A549 treated with GW870086 at 1 μM for 4 hours (cell line): ENCODE data around the gene ESRRB. TPM values are rescaled to one million over a fixed set of nuclear protein-coding genes. Genes with fewer than 3 reads are reported as not detected.

Source experiments
- total RNA-seq: library from RNA; stranded (reverse); fragments of 200-300 nt; extraction: Qiagen RNA extraction; gene quantifications from 5 replicates; pipeline ENCODE4 v1.2.3, GENCODE V29; 2022; ENCODE audit warnings: low read depth

Gene ESRRB
- total RNA-seq, result 0.13 to 0.26 TPM (median 0.25 TPM) in 5 replicates

GRCh38 chr14:76375947-76376404 lies at the start of gene ESRRB:
TSS of gene ESRRB (plus strand) at chr14:76376137. CDS start at chr14:76376402, 265 bp downstream.

Other genes with a start within 250 kb of the ESRRB start
- 16.5 to 27.0 TPM (median 24.0 TPM) in 5 replicates for gene GPATCH2L, start 224.2 kb upstream of the ESRRB start, total RNA-seq